Activated CD8-positive, alpha-beta memory T cell treated with anti-CD3 and anti-CD28 coated beads for 1 hour (primary cell): ENCODE measurements around the gene NDUFS5.
A peak's percentile ranks its signal among the peaks of the same experiment; 100 is the strongest.
"Not testable (repeated sequence)": the region's sequence is repeated elsewhere in the genome, so short reads cannot be mapped to it uniquely, and the experiment has no call there.

Experiments used
- DNase-seq, 2 donors: peaks; one replicate each; pipeline ENCODE4 v3.0.0-alpha.2; 2020; ENCODE audit warnings: low read depth in 1 of 2; ENCODE audit errors: extremely low read depth in 1 of 2

NDUFS5 gene

GRCh38 chr1:39026051-39026865 is at the start of gene NDUFS5:
Gene NDUFS5, plus strand, starts transcription at chr1:39026350. Its CDS starts 2,375 bp downstream, at chr1:39028725.
- DNase-seq = peak; percentile 67

- DNase-seq = peak; percentile 24 to 70
These were observed 48.5 kb upstream of the NDUFS5 start for GRCh38 chr1:38977399-38978244.

- not testable (repeated sequence) for DNase-seq
These were observed 48.0 kb upstream of the NDUFS5 start for GRCh38 chr1:38978245-38978542.

- not testable (repeated sequence) for DNase-seq
These were observed 46.8 kb upstream of the NDUFS5 start for GRCh38 chr1:38979380-38979779.

- DNase-seq = no peak
These were observed 36.2 kb upstream of the NDUFS5 start for GRCh38 chr1:38989979-38990378.

- DNase-seq = no peak
These were observed 35.8 kb upstream of the NDUFS5 start for GRCh38 chr1:38990386-38990737.

GRCh38 chr1:38990738-38991637 is 35.2 kb upstream of the NDUFS5 start, which contains the start of gene AKIRIN1:
Gene AKIRIN1, plus strand, starts transcription at chr1:38991276. Its CDS starts 105 bp downstream, at chr1:38991381.
- peak; percentile 72 to 92 for DNase-seq

GRCh38 chr1:38991638-38992411 is 34.3 kb upstream of the NDUFS5 start:
- no peak for DNase-seq

- DNase-seq = no peak
These were observed 33.6 kb upstream of the NDUFS5 start for GRCh38 chr1:38992412-38993111.

GRCh38 chr1:38994196-38994595 is 32.0 kb upstream of the NDUFS5 start:
- no peak for DNase-seq

GRCh38 chr1:38997034-38997900 is 28.9 kb upstream of the NDUFS5 start:
- DNase-seq = no peak

- DNase-seq = no peak
These were observed 28.3 kb upstream of the NDUFS5 start for GRCh38 chr1:38997901-38998190.

GRCh38 chr1:39001516-39002421 is 24.4 kb upstream of the NDUFS5 start:
- no peak for DNase-seq

GRCh38 chr1:39003281-39003680 is 22.9 kb upstream of the NDUFS5 start:
- DNase-seq = no peak

- no peak for DNase-seq
These were observed 22.4 kb upstream of the NDUFS5 start for GRCh38 chr1:39003794-39004193.

- DNase-seq = no peak
These were observed 19.9 kb upstream of the NDUFS5 start for GRCh38 chr1:39006287-39006686.

- DNase-seq = no peak
These were observed 19.2 kb upstream of the NDUFS5 start for GRCh38 chr1:39006726-39007645.
